Activated naive CD8-positive, alpha-beta T cell treated with anti-CD3 and anti-CD28 coated beads for 36 hours (primary cell): ENCODE results near the gene SCN3B. TPM values are rescaled to one million over a fixed set of nuclear protein-coding genes. Genes with fewer than 3 reads are reported as not detected.

Source experiments
- DNase-seq: peaks from one replicate; pipeline ENCODE4 v3.0.0; 2021
- H3K27ac Mint-ChIP-seq: one replicate; pipeline ENCODE4 v1.8.0; 2022; ENCODE audit warnings: mild to moderate bottlenecking, moderate library complexity, mixed read lengths
- H3K27me3 Mint-ChIP-seq: one replicate; pipeline ENCODE4 v1.8.0; 2022; ENCODE audit warnings: mild to moderate bottlenecking, mixed read lengths
- H3K36me3 Mint-ChIP-seq: one replicate; pipeline ENCODE4 v1.8.0; 2021; ENCODE audit warnings: mild to moderate bottlenecking, mixed read lengths
- H3K4me1 Mint-ChIP-seq: one replicate; pipeline ENCODE4 v1.8.0; 2021; ENCODE audit warnings: mixed read lengths
- H3K4me3 Mint-ChIP-seq: one replicate; pipeline ENCODE4 v1.8.0; 2022; ENCODE audit warnings: mild to moderate bottlenecking, moderate library complexity, mixed read lengths
- H3K9me3 Mint-ChIP-seq: one replicate; pipeline ENCODE4 v1.8.0; 2022; ENCODE audit warnings: mixed read lengths
- total RNA-seq, 2 experiments: library from RNA; stranded (reverse); gene quantifications; one replicate each; pipeline ENCODE4 v1.2.3, GENCODE V29; 2021

The SCN3B gene
- total RNA-seq, result not detected

DNA sequence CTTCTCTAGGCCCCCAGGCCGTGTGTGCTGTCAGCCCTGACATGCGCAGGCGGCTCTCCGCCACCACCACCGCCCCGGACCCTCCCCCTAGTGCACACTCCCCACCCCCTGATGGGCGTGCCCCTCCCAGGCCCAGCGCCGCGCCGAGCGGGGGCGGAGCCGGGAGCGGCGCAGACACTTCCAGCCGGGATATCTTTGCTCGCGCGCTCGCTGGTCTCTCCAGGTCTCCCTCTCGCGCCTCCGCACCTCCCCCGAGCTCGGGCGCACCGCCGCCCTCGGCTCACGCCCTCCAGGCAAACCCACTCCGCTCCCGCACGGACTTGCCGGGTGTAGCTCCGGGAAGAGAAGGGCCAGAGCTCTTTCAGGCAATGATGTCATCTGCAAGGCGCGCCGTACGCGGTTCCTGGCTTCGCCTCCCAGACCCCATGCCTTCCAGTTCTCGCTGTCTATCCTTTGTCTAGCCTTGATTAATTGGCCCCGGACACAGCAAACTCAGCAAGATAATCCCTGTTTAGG lies at the start of gene SCN3B:
Gene SCN3B, minus strand, starts transcription at position 59 of the 516 bp plus-strand sequence. CDS start 823 bp downstream, outside the sequence.
- Mint-ChIP-seq H3K36me3 (peaks cover 4% of the 10 kb centered on the region), H3K27me3 (peaks cover 57% of the 10 kb centered on the region), H3K4me3 (peak within 1 kb of the TSS; percentile 63), H3K27ac (no peak within 1 kb of the TSS), H3K4me1 (peaks cover 10% of the 10 kb centered on the region), H3K9me3 (peaks cover 8% of the 10 kb centered on the region)
- DNase-seq, result peak; percentile 44

DNA sequence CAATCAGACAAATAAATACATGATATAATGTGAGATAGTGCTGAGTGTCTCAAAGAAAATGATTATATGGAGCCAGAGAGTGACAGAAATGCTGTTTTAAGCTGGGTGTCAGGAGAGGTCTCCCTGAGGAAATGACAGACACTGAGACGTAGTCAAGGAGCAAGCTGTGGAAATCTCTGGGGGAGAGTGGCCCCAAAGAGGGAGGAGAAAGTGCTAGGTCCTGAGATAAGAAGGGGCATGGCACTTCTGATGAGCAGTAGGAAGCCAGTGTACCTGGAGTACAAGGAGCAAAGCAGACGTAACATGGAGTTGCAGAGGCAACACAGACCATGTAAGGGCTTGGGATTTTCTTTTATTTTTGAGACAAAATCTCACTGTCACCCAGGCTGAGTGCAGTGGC lies 48.3 kb upstream of the SCN3B start:
- no peaks in the 10 kb centered on the region for H3K9me3 Mint-ChIP-seq
- no peak overlapping the region for H3K4me3 Mint-ChIP-seq
- no peak overlapping the region for H3K27ac Mint-ChIP-seq
- no peaks in the 10 kb centered on the region for H3K27me3 Mint-ChIP-seq
- peaks cover 2% of the 10 kb centered on the region for H3K4me1 Mint-ChIP-seq
- no peaks in the 10 kb centered on the region for H3K36me3 Mint-ChIP-seq
- no peak for DNase-seq

GRCh38 chr11:123702139-123702538 lies 47.7 kb upstream of the SCN3B start:
- Mint-ChIP-seq H3K4me3 (no peak overlapping the region), H3K27ac (no peak overlapping the region), H3K4me1 (no peaks in the 10 kb centered on the region), H3K9me3 (no peaks in the 10 kb centered on the region), H3K36me3 (no peaks in the 10 kb centered on the region), H3K27me3 (no peaks in the 10 kb centered on the region)
- DNase-seq, result no peak

GRCh38 chr11:123700772-123701171 lies 46.3 kb upstream of the SCN3B start:
- H3K27me3 Mint-ChIP-seq, result no peaks in the 10 kb centered on the region
- H3K27ac Mint-ChIP-seq, result no peak overlapping the region
- H3K4me3 Mint-ChIP-seq, result no peak overlapping the region
- H3K9me3 Mint-ChIP-seq, result no peaks in the 10 kb centered on the region
- no peaks in the 10 kb centered on the region for H3K4me1 Mint-ChIP-seq
- no peak for DNase-seq
- H3K36me3 Mint-ChIP-seq, result no peaks in the 10 kb centered on the region

DNA sequence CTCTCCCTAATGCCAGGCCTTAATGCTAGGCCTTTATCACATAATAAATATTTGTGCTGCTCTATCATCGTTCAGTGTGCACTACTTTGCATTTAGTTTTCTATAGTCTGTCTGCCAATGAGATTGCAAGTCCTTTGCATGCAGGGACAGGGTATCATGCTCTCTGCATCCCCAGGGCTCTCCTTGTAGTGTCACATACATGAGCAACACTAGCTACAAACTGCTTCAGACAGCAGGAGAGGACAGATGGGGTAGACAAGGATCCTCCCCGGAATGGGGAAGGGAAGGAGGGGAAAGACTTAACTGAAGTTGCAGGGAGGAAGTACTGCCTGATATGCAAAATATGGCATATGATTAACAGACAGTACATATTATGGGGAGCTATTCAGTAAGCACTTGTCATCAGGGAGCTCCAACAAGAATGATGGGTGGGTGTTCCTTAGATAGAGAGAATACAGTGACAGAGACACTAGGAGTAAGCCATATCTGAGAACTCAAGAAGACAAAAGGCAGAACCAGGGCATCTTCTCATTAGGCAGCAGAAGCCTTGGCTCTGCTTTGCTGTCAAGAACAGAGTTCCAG lies 44.2 kb upstream of the SCN3B start:
- Mint-ChIP-seq H3K4me1 (no peaks in the 10 kb centered on the region), H3K4me3 (no peak overlapping the region), H3K9me3 (no peaks in the 10 kb centered on the region), H3K36me3 (no peaks in the 10 kb centered on the region), H3K27me3 (no peaks in the 10 kb centered on the region), H3K27ac (no peak overlapping the region)
- no peak for DNase-seq

DNA sequence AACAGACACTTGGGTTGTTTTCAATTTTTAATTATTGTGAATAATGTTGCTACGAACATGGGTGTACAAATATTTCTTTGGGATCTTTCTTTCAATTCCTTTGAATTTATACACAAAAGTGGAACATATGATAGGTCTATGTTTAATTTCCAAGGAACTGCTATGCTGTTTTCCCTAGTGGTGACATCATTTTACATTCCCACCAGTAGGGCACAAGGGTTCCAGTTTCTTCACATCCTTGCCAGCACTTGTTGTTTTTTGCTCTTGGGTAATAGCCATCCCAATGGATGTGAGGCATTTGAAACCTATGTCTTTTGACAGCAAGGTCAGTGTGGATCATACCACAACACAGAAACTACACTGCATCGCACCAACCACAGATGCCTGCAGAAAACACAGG lies 41.8 kb upstream of the SCN3B start:
- H3K27ac Mint-ChIP-seq, result no peak overlapping the region
- H3K4me1 Mint-ChIP-seq, result no peaks in the 10 kb centered on the region
- no peak for DNase-seq
- no peaks in the 10 kb centered on the region for H3K27me3 Mint-ChIP-seq
- no peaks in the 10 kb centered on the region for H3K9me3 Mint-ChIP-seq
- no peak overlapping the region for H3K4me3 Mint-ChIP-seq
- no peaks in the 10 kb centered on the region for H3K36me3 Mint-ChIP-seq

DNA sequence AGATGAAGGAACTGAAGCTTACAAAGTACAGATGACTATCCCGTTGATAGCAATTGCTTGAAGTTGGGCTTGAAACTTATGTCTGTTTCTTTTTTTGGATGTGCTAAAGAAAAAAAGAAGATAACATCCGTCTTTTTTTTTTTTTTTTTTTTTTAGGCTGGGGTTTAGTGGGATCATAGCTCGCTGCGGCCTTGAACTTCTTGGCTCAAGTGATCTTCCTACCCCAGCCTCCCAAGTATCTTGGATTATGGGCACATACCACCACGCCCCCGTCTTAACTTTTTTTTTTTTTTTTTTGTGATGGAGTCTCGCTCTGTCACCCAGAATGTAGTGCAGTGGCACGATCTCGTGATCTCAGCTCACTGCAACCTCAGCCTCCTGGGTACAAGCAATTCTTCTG lies 40.8 kb upstream of the SCN3B start:
- Mint-ChIP-seq H3K9me3 (no peaks in the 10 kb centered on the region), H3K27ac (no peak overlapping the region), H3K4me1 (peaks cover 2% of the 10 kb centered on the region), H3K36me3 (no peaks in the 10 kb centered on the region), H3K4me3 (no peak overlapping the region), H3K27me3 (no peaks in the 10 kb centered on the region)
- no peak for DNase-seq

DNA sequence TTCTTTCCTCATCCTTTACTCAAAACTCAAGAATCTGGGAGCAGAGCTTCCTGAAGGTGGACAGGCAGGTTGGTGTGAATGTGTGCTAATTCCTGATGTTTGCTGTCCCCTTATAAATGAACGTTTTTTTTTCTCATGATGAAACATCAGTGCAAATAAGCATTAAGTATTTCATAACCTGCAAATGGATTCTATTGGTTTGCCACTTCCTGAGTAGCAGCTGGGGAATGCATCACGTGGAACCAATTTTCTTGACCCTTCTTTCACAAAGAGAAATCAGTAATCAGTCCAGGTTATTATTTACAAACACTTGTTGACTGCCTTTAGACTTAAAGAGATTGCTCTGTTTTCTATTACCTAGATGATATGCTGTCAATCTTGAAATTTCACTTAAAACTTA lies 40.1 kb upstream of the SCN3B start:
- Mint-ChIP-seq H3K27ac (no peak overlapping the region), H3K27me3 (no peaks in the 10 kb centered on the region), H3K4me1 (peaks cover 2% of the 10 kb centered on the region), H3K4me3 (no peak overlapping the region), H3K36me3 (no peaks in the 10 kb centered on the region), H3K9me3 (no peaks in the 10 kb centered on the region)
- no peak for DNase-seq

DNA sequence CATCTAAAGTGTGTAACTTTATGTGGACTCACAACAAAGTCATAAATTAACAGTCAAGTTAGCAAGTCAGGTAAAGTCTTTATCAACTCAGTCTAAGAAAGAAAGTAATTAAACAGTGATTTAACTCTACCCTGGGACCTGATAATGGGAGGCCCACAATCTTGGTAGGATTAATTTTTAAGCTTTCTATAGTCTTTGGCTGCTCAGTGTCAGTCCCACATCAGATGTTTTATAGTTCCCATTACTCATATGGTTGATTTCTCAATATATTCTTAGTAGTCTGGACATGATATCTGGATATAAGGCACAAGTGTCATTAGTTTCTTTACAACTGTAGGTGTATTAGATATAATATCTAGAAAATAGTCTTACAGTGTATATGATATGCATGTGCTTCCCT lies 38.5 kb upstream of the SCN3B start:
- H3K27me3 Mint-ChIP-seq, result no peaks in the 10 kb centered on the region
- no peaks in the 10 kb centered on the region for H3K36me3 Mint-ChIP-seq
- H3K27ac Mint-ChIP-seq, result no peak overlapping the region
- DNase-seq, result no peak
- no peaks in the 10 kb centered on the region for H3K9me3 Mint-ChIP-seq
- no peak overlapping the region for H3K4me3 Mint-ChIP-seq
- H3K4me1 Mint-ChIP-seq, result peaks cover 2% of the 10 kb centered on the region

GRCh38 chr11:123690485-123690884 lies 36.1 kb upstream of the SCN3B start:
- Mint-ChIP-seq H3K4me3 (no peak overlapping the region), H3K27ac (no peak overlapping the region)

DNA sequence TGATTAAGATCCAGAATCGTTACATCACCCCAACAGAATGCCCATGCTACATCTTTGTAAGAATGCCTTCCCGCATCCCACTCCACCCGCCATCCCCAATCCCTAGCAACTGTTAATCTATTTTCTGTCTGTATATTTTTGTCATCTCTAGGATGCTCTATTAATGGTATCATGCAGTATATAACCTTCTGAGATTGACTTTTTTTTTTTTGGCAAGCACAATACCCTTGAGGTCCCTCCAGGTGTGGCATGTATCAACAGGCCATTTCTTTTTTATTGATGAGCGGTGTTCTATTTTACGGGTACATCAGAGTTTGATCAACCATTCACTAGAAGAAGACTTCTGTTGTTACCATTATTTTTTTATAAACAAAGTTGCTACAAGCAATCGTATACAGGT lies 30.2 kb upstream of the SCN3B start:
- Mint-ChIP-seq H3K27ac (no peak overlapping the region), H3K4me1 (peaks cover 19% of the 10 kb centered on the region), H3K9me3 (no peaks in the 10 kb centered on the region), H3K27me3 (no peaks in the 10 kb centered on the region), H3K36me3 (no peaks in the 10 kb centered on the region), H3K4me3 (no peak overlapping the region)
- DNase-seq, result no peak

More at GRCh38 chr11:123690485-123690884, 36.1 kb upstream of the SCN3B start:
- no peaks in the 10 kb centered on the region for H3K9me3 Mint-ChIP-seq
- no peak for DNase-seq
- H3K27me3 Mint-ChIP-seq, result no peaks in the 10 kb centered on the region
- H3K4me1 Mint-ChIP-seq, result peaks cover 2% of the 10 kb centered on the region
- H3K36me3 Mint-ChIP-seq, result no peaks in the 10 kb centered on the region

GRCh38 chr11:123683428-123684170 lies 29.2 kb upstream of the SCN3B start:
- H3K27ac Mint-ChIP-seq, result no peak overlapping the region
- peaks cover 19% of the 10 kb centered on the region for H3K4me1 Mint-ChIP-seq
- H3K36me3 Mint-ChIP-seq, result no peaks in the 10 kb centered on the region
- H3K27me3 Mint-ChIP-seq, result no peaks in the 10 kb centered on the region
- H3K4me3 Mint-ChIP-seq, result no peak overlapping the region
- no peak for DNase-seq
- H3K9me3 Mint-ChIP-seq, result no peaks in the 10 kb centered on the region

- H3K27me3 Mint-ChIP-seq, result no peaks in the 10 kb centered on the region
- H3K36me3 Mint-ChIP-seq, result no peaks in the 10 kb centered on the region
- no peaks in the 10 kb centered on the region for H3K9me3 Mint-ChIP-seq
- H3K27ac Mint-ChIP-seq, result no peak overlapping the region
- DNase-seq, result no peak
- H3K4me3 Mint-ChIP-seq, result no peak overlapping the region
- peaks cover 19% of the 10 kb centered on the region for H3K4me1 Mint-ChIP-seq
These were observed 28.4 kb upstream of the SCN3B start for GRCh38 chr11:123682696-123683410.

DNA sequence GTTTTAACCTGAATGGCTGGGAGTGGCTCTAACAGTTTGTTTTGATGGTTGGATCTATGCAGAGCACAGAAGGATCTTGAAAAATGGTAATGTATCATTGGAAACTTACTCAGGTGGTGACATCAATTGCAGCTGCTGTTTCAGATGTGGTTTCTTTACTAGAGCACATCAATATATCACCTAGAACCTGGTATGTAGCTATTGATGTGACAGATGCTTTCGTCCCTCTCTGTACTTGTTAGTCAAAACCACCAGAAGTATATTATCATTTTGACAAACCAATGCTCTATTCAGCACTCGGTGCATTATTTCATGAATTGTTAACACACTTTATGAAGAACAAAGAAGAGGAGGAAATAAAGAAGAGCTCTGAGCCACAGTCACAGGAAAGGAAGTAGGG lies 26.6 kb upstream of the SCN3B start:
- Mint-ChIP-seq H3K4me1 (peaks cover 19% of the 10 kb centered on the region), H3K36me3 (no peaks in the 10 kb centered on the region), H3K4me3 (no peak overlapping the region), H3K27me3 (no peaks in the 10 kb centered on the region), H3K9me3 (no peaks in the 10 kb centered on the region), H3K27ac (peak overlapping the region; percentile 55)
- no peak for DNase-seq

GRCh38 chr11:123678246-123678645 lies 23.8 kb upstream of the SCN3B start:
- Mint-ChIP-seq H3K27ac (no peak overlapping the region), H3K4me1 (peaks cover 17% of the 10 kb centered on the region), H3K36me3 (no peaks in the 10 kb centered on the region), H3K27me3 (no peaks in the 10 kb centered on the region), H3K9me3 (no peaks in the 10 kb centered on the region), H3K4me3 (no peak overlapping the region)
- DNase-seq, result no peak
